H9 (cell line): ENCODE data around the gene PDK4. TPM values are rescaled to one million over a fixed set of nuclear protein-coding genes. Genes with fewer than 3 reads are reported as not detected.

Source experiments
- DNase-seq: peaks from one replicate; pipeline ENCODE4 v3.0.0-alpha.2; 2017
- H2AFZ ChIP-seq: one replicate; pipeline ENCODE4 v1.6.1; 2013; ENCODE audit warnings: mild to moderate bottlenecking, low read length, control low read depth, moderate library complexity
- H2AK5ac ChIP-seq: 2 replicates; pipeline ENCODE4 v1.6.1; 2013; ENCODE audit warnings: low read length, control low read depth, mixed read lengths; ENCODE audit not compliant: insufficient read length
- H2BK120ac ChIP-seq: one replicate; pipeline ENCODE4 v1.6.1; 2013; ENCODE audit warnings: low read depth, mild to moderate bottlenecking, low read length, control low read depth, inconsistent platforms; ENCODE audit not compliant: poor library complexity, severe bottlenecking
- H2BK12ac ChIP-seq: 2 replicates; pipeline ENCODE4 v1.6.1; 2013; ENCODE audit warnings: low read length, control low read depth, mixed read lengths, low read depth; ENCODE audit not compliant: insufficient read length
- H2BK15ac ChIP-seq: 2 replicates; pipeline ENCODE4 v1.6.1; 2013; ENCODE audit warnings: low read depth, low read length, control low read depth
- H2BK20ac ChIP-seq: one replicate; pipeline ENCODE4 v1.6.1; 2013; ENCODE audit warnings: low read depth, mild to moderate bottlenecking, low read length, control low read depth, inconsistent platforms; ENCODE audit not compliant: poor library complexity, severe bottlenecking
- H2BK5ac ChIP-seq: 2 replicates; pipeline ENCODE4 v1.6.1; 2013; ENCODE audit warnings: low read length, control low read depth, mixed read lengths; ENCODE audit not compliant: insufficient read length
- H3K14ac ChIP-seq: 2 replicates; pipeline ENCODE4 v1.6.1; 2013; ENCODE audit warnings: low read length, control low read depth; ENCODE audit not compliant: insufficient read depth
- H3K18ac ChIP-seq: 2 replicates; pipeline ENCODE4 v1.6.1; 2013; ENCODE audit warnings: low read depth, mild to moderate bottlenecking, mixed read lengths, low read length, control low read depth; ENCODE audit not compliant: insufficient read length
- H3K23ac ChIP-seq: 2 replicates; pipeline ENCODE4 v1.6.1; 2013; ENCODE audit warnings: low read length, control low read depth, mixed read lengths, low read depth; ENCODE audit not compliant: insufficient read length
- H3K23me2 ChIP-seq: 2 replicates; pipeline ENCODE4 v1.6.1; 2013; ENCODE audit warnings: low read depth, mild to moderate bottlenecking, mixed read lengths, low read length, control low read depth; ENCODE audit not compliant: insufficient read length, poor library complexity, severe bottlenecking
- H3K27ac ChIP-seq: 2 replicates; pipeline ENCODE4 v1.5.1; 2013; ENCODE audit warnings: low read length, control low read depth, mixed read lengths, low read depth; ENCODE audit not compliant: insufficient read length
- H3K27me3 ChIP-seq: 2 replicates; pipeline ENCODE4 v1.6.1; 2013; ENCODE audit warnings: low read length, control low read depth, inconsistent platforms; ENCODE audit not compliant: insufficient read depth
- H3K4ac ChIP-seq: 2 replicates; pipeline ENCODE4 v1.6.1; 2013; ENCODE audit warnings: low read depth, mild to moderate bottlenecking, control low read depth, inconsistent platforms, low read length, moderate library complexity
- H3K4me1 ChIP-seq: 2 replicates; pipeline ENCODE4 v1.6.1; 2013; ENCODE audit warnings: low read length, control low read depth, inconsistent platforms; ENCODE audit not compliant: insufficient read depth
- H3K4me2 ChIP-seq: 2 replicates; pipeline ENCODE4 v1.6.1; 2013; ENCODE audit warnings: low read length, control low read depth, mixed read lengths; ENCODE audit not compliant: insufficient read length, insufficient read depth
- H3K56ac ChIP-seq: 2 replicates; pipeline ENCODE4 v1.6.1; 2013; ENCODE audit warnings: low read depth, mild to moderate bottlenecking, mixed read lengths, low read length, control low read depth; ENCODE audit not compliant: insufficient read length
- H3K79me1 ChIP-seq: 2 replicates; pipeline ENCODE4 v1.6.1; 2013; ENCODE audit warnings: low read depth, mild to moderate bottlenecking, moderate library complexity, low read length, control low read depth, inconsistent platforms; ENCODE audit not compliant: insufficient read depth, poor library complexity, severe bottlenecking
- H3K79me2 ChIP-seq: 2 replicates; pipeline ENCODE4 v1.6.1; 2013; ENCODE audit warnings: low read length, control low read depth, inconsistent platforms; ENCODE audit not compliant: insufficient read depth
- H3K9ac ChIP-seq: 2 replicates; pipeline ENCODE4 v1.6.1; 2013; ENCODE audit warnings: low read length, control low read depth, mixed read lengths; ENCODE audit not compliant: insufficient read length; ENCODE audit errors: extremely low read depth
- H3K9me3 ChIP-seq: one replicate; pipeline ENCODE4 v1.6.1; 2013; ENCODE audit warnings: low read depth, low read length, inconsistent platforms; ENCODE audit not compliant: control insufficient read depth
- H3T11ph ChIP-seq: one replicate; pipeline ENCODE4 v1.6.1; 2013; ENCODE audit warnings: mild to moderate bottlenecking, low read length, control low read depth, inconsistent platforms
- H4K20me1 ChIP-seq: one replicate; pipeline ENCODE4 v1.6.1; 2013; ENCODE audit not compliant: control insufficient read depth, insufficient read length, insufficient read depth
- H4K5ac ChIP-seq: 2 replicates; pipeline ENCODE4 v1.6.1; 2013; ENCODE audit warnings: low read depth, mild to moderate bottlenecking, mixed read lengths, low read length, control low read depth; ENCODE audit not compliant: insufficient read length
- H4K8ac ChIP-seq: replicated peaks from 2 replicates; pipeline ENCODE4 v1.6.1; 2013; ENCODE audit warnings: low read length, control low read depth, mixed read lengths, low read depth; ENCODE audit not compliant: insufficient read length
- H4K91ac ChIP-seq: 2 replicates; pipeline ENCODE4 v1.6.1; 2013; ENCODE audit warnings: low read depth, mild to moderate bottlenecking, moderate library complexity, mixed read lengths, low read length, control low read depth; ENCODE audit not compliant: insufficient read length
- H3K27ac Mint-ChIP-seq, 3 experiments: 2 replicates in 2 of 3; 3 replicates in 1 of 3; pipeline ENCODE4 v1.8.0; 2020 to 2021; ENCODE audit warnings: mixed read lengths in 3 of 3, mild to moderate bottlenecking in 1 of 3, moderate library complexity in 1 of 3
- H3K27me3 Mint-ChIP-seq: 2 replicates; pipeline ENCODE4 v1.8.0; 2021; ENCODE audit warnings: low read depth, mild to moderate bottlenecking, moderate library complexity, mixed read lengths
- H3K36me3 Mint-ChIP-seq, 3 experiments: 2 replicates in 2 of 3; 3 replicates in 1 of 3; pipeline ENCODE4 v1.8.0; 2020 to 2021; ENCODE audit warnings: low read depth in 3 of 3, mixed read lengths in 3 of 3; ENCODE audit not compliant: insufficient read depth in 1 of 3
- H3K4me1 Mint-ChIP-seq, 2 experiments: 2 replicates each; pipeline ENCODE4 v1.8.0; 2020; ENCODE audit warnings: mixed read lengths in 2 of 2
- H3K4me3 Mint-ChIP-seq, 2 experiments: 2 replicates in 1 of 2; 3 replicates in 1 of 2; pipeline ENCODE4 v1.8.0; 2020 to 2021; ENCODE audit warnings: mild to moderate bottlenecking in 2 of 2, mixed read lengths in 2 of 2, moderate library complexity in 1 of 2
- H3K9me3 Mint-ChIP-seq, 2 experiments: 2 replicates in 1 of 2; 3 replicates in 1 of 2; pipeline ENCODE4 v1.8.0; 2020; ENCODE audit warnings: mild to moderate bottlenecking in 2 of 2, mixed read lengths in 2 of 2, moderate library complexity in 1 of 2
- CTCF ChIP-seq: fragments of 200-600 bp; sonication (generic); conservative IDR thresholded peaks from 3 replicates; pipeline ENCODE4 v1.8.0; 2021; ENCODE audit warnings: antibody characterized with exemption, mild to moderate bottlenecking
- WGBS: extraction: QIAGEN DNeasy Blood & Tissue Kit; methylation state at CpG from one replicate; pipeline ENCODE4 v1.1.7; 2013; ENCODE audit warnings: missing lambda C conversion rate, low lambda C conversion rate, mixed read lengths; ENCODE audit not compliant: insufficient read length; ENCODE audit errors: extremely low coverage; 5-methylcytosine and 5-hydroxymethylcytosine counted together
- total RNA-seq: library from RNA; stranded (reverse); gene quantifications from 2 replicates; pipeline ENCODE4 v1.2.1, GENCODE V29; 2021

PDK4 gene
- total RNA-seq, 1 experiment from 2014 or later = not detected

- H3K27ac Mint-ChIP-seq = no peak overlapping the region
- no peaks in the 10 kb centered on the region for H3K79me1 ChIP-seq
Observed at GRCh38 chr7:95550546-95550945, 45.8 kb downstream of the PDK4 start.

More at GRCh38 chr7:95550546-95550945, 45.8 kb downstream of the PDK4 start:
- no peak for TF ChIP-seq CTCF
- H2BK15ac ChIP-seq = no peak overlapping the region
- no peak overlapping the region for H3T11ph ChIP-seq
- H3K23me2 ChIP-seq = no peaks in the 10 kb centered on the region
- Mint-ChIP-seq H3K9me3 (no peaks in the 10 kb centered on the region), H3K27me3 (no peaks in the 10 kb centered on the region), H3K4me3 (no peak overlapping the region), H3K4me1 (peaks cover 4 to 6% of the 10 kb centered on the region in 2 experiments), H3K36me3 (no peaks in the 10 kb centered on the region)
- no peak overlapping the region for H2AFZ ChIP-seq
- H2BK120ac ChIP-seq = no peak overlapping the region
- H2BK5ac ChIP-seq = no peak overlapping the region
- H4K5ac ChIP-seq = no peak overlapping the region
- H2BK20ac ChIP-seq = no peak overlapping the region
- H3K4ac ChIP-seq = no peak overlapping the region
- no peaks in the 10 kb centered on the region for H4K20me1 ChIP-seq
- no peaks in the 10 kb centered on the region for H3K4me1 ChIP-seq
- no CpG with 5 or more reads among the region's 4 CpGs for WGBS
- no peak overlapping the region for H4K8ac ChIP-seq
- no peaks in the 10 kb centered on the region for H3K27me3 ChIP-seq
- H3K27ac ChIP-seq = no peak overlapping the region
- no peak overlapping the region for H4K91ac ChIP-seq
- H2BK12ac ChIP-seq = no peak overlapping the region
- no peak overlapping the region for H3K18ac ChIP-seq
- H3K4me2 ChIP-seq = no peak overlapping the region
- no peak for DNase-seq
- no peak overlapping the region for H3K56ac ChIP-seq
- H3K14ac ChIP-seq = no peak overlapping the region
- H3K9ac ChIP-seq = no peak overlapping the region
- H3K79me2 ChIP-seq = no peaks in the 10 kb centered on the region
- H3K9me3 ChIP-seq = no peaks in the 10 kb centered on the region
- no peak overlapping the region for H2AK5ac ChIP-seq
- H3K23ac ChIP-seq = no peak overlapping the region
